ENCODE data around the gene ASTN2.

The ASTN2 gene

GRCh38 chr9:117247266-117247665 lies 167.6 kb downstream of the ASTN2 start:
- ATAC-seq, result no peak
- no peak for DNase-seq

GRCh38 chr9:117245175-117245829 lies 169.6 kb downstream of the ASTN2 start:
- ATAC-seq (no peak), DNase-seq (no peak)

GRCh38 chr9:117242082-117242481 lies 172.8 kb downstream of the ASTN2 start:
- ATAC-seq (no peak), DNase-seq (no peak)

GRCh38 chr9:117239428-117239827 lies 175.4 kb downstream of the ASTN2 start:
- ATAC-seq (no peak), DNase-seq (no peak)

GRCh38 chr9:117234103-117234502 lies 180.8 kb downstream of the ASTN2 start:
- ATAC-seq, result no peak
- no peak for DNase-seq

- no peak for DNase-seq
- no peak for ATAC-seq
Measured at GRCh38 chr9:117233016-117233415, 181.8 kb downstream of the ASTN2 start.

GRCh38 chr9:117232281-117232680 lies 182.6 kb downstream of the ASTN2 start:
- ATAC-seq, result no peak
- no peak for DNase-seq

GRCh38 chr9:117231012-117231411 lies 183.8 kb downstream of the ASTN2 start:
- DNase-seq, result no peak

GRCh38 chr9:117224695-117225094 lies 190.2 kb downstream of the ASTN2 start:
- DNase-seq, result no peak
- ATAC-seq, result no peak

More at GRCh38 chr9:117231012-117231411, 183.8 kb downstream of the ASTN2 start:
- ATAC-seq, result no peak

GRCh38 chr9:117218951-117219350 lies 195.9 kb downstream of the ASTN2 start:
- ATAC-seq (no peak), DNase-seq (no peak)

- ATAC-seq, result no peak
Measured at GRCh38 chr9:117214416-117214815, 200.4 kb downstream of the ASTN2 start.

GRCh38 chr9:117211280-117211679 lies 203.6 kb downstream of the ASTN2 start:
- DNase-seq (no peak), ATAC-seq (no peak)

More at GRCh38 chr9:117214416-117214815, 200.4 kb downstream of the ASTN2 start:
- no peak for DNase-seq

- ATAC-seq (no peak), DNase-seq (no peak)
Measured at GRCh38 chr9:117205806-117206205, 209.1 kb downstream of the ASTN2 start.

GRCh38 chr9:117204971-117205370 lies 209.9 kb downstream of the ASTN2 start:
- DNase-seq (no peak), ATAC-seq (no peak)

- ATAC-seq (no peak), DNase-seq (no peak)
Measured at GRCh38 chr9:117191504-117192261, 223.2 kb downstream of the ASTN2 start.

GRCh38 chr9:117189121-117189520 lies 225.7 kb downstream of the ASTN2 start:
- no peak for DNase-seq
- no peak for ATAC-seq

- no peak for DNase-seq
- no peak for ATAC-seq
Measured at GRCh38 chr9:117188394-117188793, 226.5 kb downstream of the ASTN2 start.

GRCh38 chr9:117187498-117187897 lies 227.4 kb downstream of the ASTN2 start:
- ATAC-seq (no peak), DNase-seq (no peak)

GRCh38 chr9:117184173-117184572 lies 230.7 kb downstream of the ASTN2 start:
- DNase-seq (no peak), ATAC-seq (no peak)

- DNase-seq, result no peak
- no peak for ATAC-seq
Measured at GRCh38 chr9:117182046-117182445, 232.8 kb downstream of the ASTN2 start.

GRCh38 chr9:117180896-117181445 lies 233.9 kb downstream of the ASTN2 start:
- ATAC-seq, result no peak
- DNase-seq, result no peak

- no peak for ATAC-seq
- DNase-seq, result no peak
Measured at GRCh38 chr9:117178596-117179375, 236.1 kb downstream of the ASTN2 start.

- ATAC-seq (no peak), DNase-seq (no peak)
Measured at GRCh38 chr9:117170567-117170966, 244.3 kb downstream of the ASTN2 start.

All from stimulated activated naive CD8-positive, alpha-beta T cell treated with anti-CD3 and anti-CD28 coated beads, Interleukin-15, Interleukin-2, amounts not matched to agents 100 U/mL and 50 U/mL, for 24 hours (primary cell).